ENCODE measurements around the gene KCNK5.

GRCh38 chr6:39177130-39177529, 52.1 kb downstream of the KCNK5 start:
- no peak for TF ChIP-seq SOX6 (IDR thresholded peaks at IDR 0.05)
- no peak for TF ChIP-seq ZZZ3 (IDR thresholded peaks at IDR 0.05)
- no peak for TF ChIP-seq CTCF (IDR thresholded peaks at IDR 0.05 in 2 of 3, conservative IDR thresholded peaks at IDR 0.05 in 1 of 3; ENCODE audit: insufficient read depth in 2 of 3, low read depth in 1 of 3, low read length in 3 of 3)
- TF ChIP-seq FOXK1 (CRISPR knock-in tag; IDR thresholded peaks at IDR 0.05; ENCODE audit: borderline replicate concordance): no peak
- TF ChIP-seq PHF21A (IDR thresholded peaks at IDR 0.05; ENCODE audit: borderline replicate concordance, low read depth): no peak
- TF ChIP-seq ZBTB1 (CRISPR knock-in tag; IDR thresholded peaks at IDR 0.05; ENCODE audit: borderline replicate concordance, low read depth): no peak
